Fibroblast of lung (primary cell): ENCODE data around the gene FAM219B. TPM values are rescaled to one million over a fixed set of nuclear protein-coding genes. Genes with fewer than 3 reads are reported as not detected.

Source experiments
- DNase-seq, 2 donors: peaks; one replicate each; pipeline versions ENCODE4 v3.0.0 to v3.0.0-alpha.2; 2010; ENCODE audit warnings: low read depth in 2 of 2
- H2AFZ ChIP-seq: 2 replicates; pipeline ENCODE4 v1.5.1; 2012; ENCODE audit warnings: low read length, control low read depth, inconsistent platforms
- H3K27ac ChIP-seq: 2 replicates; pipeline ENCODE4 v1.5.1; 2011; ENCODE audit warnings: low read length, control low read depth; ENCODE audit not compliant: insufficient read depth
- H3K27me3 ChIP-seq: 2 replicates; pipeline ENCODE4 v1.5.1; 2011; ENCODE audit warnings: mild to moderate bottlenecking, low read length; ENCODE audit not compliant: control insufficient read depth, insufficient read depth
- H3K36me3 ChIP-seq: 2 replicates; pipeline ENCODE4 v1.5.1; 2011; ENCODE audit warnings: low read length; ENCODE audit not compliant: control insufficient read depth, insufficient read depth
- H3K4me1 ChIP-seq: 2 replicates; pipeline ENCODE4 v1.5.1; 2011; ENCODE audit warnings: low read length; ENCODE audit not compliant: control insufficient read depth, insufficient read depth; ENCODE audit errors: extremely low read depth
- H3K4me2 ChIP-seq: 2 replicates; pipeline ENCODE4 v1.5.1; 2011; ENCODE audit warnings: low read length, control low read depth; ENCODE audit not compliant: insufficient read depth; ENCODE audit errors: extremely low read depth
- H3K4me3 ChIP-seq, 4 experiments: fragments of 200-600 bp in 1 of 4; sonication (generic) in 1 of 4; replicated peaks in 1 of 4; 2 replicates each; pipeline ENCODE4 v1.5.1; 2011 to 2016; ENCODE audit warnings: low read length in 4 of 4, low read depth in 3 of 4, mild to moderate bottlenecking in 3 of 4, control low read depth in 2 of 4, inconsistent platforms in 1 of 4, mixed read lengths in 1 of 4; ENCODE audit not compliant: insufficient read depth in 1 of 4; ENCODE audit errors: control extremely low read depth in 1 of 4
- H3K79me2 ChIP-seq: 2 replicates; pipeline ENCODE4 v1.5.1; 2012; ENCODE audit warnings: mild to moderate bottlenecking, low read length, inconsistent platforms; ENCODE audit not compliant: control insufficient read depth, insufficient read depth
- H3K9ac ChIP-seq: 2 replicates; pipeline ENCODE4 v1.5.1; 2011; ENCODE audit warnings: mild to moderate bottlenecking, low read length, control low read depth; ENCODE audit not compliant: insufficient read depth
- H3K9me3 ChIP-seq: 2 replicates; pipeline ENCODE4 v1.5.1; 2012; ENCODE audit warnings: low read depth, low read length; ENCODE audit not compliant: control insufficient read depth, insufficient read depth
- H4K20me1 ChIP-seq: 2 replicates; pipeline ENCODE4 v1.5.1; 2011; ENCODE audit warnings: low read length; ENCODE audit not compliant: control insufficient read depth, insufficient read depth; ENCODE audit errors: extremely low read depth
- EZH2 ChIP-seq: IDR thresholded peaks from 2 replicates; pipeline ENCODE4 v1.5.1; 2012; ENCODE audit warnings: low read length, control low read depth, mild to moderate bottlenecking; ENCODE audit errors: missing control alignments
- polyA minus RNA-seq: library from RNA; depleted of rRNA, polyadenylated mRNA; stranded (reverse); fragments of >200 nt; gene quantifications from 2 replicates; pipeline ENCODE4 v1.2.3, GENCODE V29; 2011; ENCODE audit warnings: low replicate concordance
- polyA plus RNA-seq, 2 donors: library from polyadenylated mRNA; depleted of rRNA in 1 of 2; stranded (reverse) in 1 of 2; unstranded in 1 of 2; fragments of >200 nt; gene quantifications; 2 replicates each; pipeline ENCODE4 v1.2.1, GENCODE V29; 2011 to 2012; ENCODE audit warnings: missing spikeins in 1 of 2
- total RNA-seq: library from RNA; depleted of rRNA; stranded (reverse); fragments of >200 nt; gene quantifications from 2 replicates; pipeline ENCODE4 v1.2.1, GENCODE V29; 2014
- TF ChIP-seq, protein P1 (sequence below), 2 donors: IDR thresholded peaks in 1 of 2; conservative IDR thresholded peaks in 1 of 2; 1 replicate in 1 of 2; 2 replicates in 1 of 2; pipeline ENCODE4 v1.5.1; 2011 to 2012; ENCODE audit warnings: low read length in 2 of 2, control low read depth in 1 of 2, inconsistent platforms in 1 of 2, low read depth in 1 of 2, mild to moderate bottlenecking in 1 of 2

FAM219B gene, protein sequence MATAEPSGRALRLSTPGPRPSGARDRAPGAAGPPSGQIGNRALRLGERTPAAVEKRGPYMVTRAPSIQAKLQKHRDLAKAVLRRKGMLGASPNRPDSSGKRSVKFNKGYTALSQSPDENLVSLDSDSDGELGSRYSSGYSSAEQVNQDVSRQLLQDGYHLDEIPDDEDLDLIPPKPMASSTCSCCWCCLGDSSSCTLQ
- total RNA-seq = 40.6 and 53.8 TPM in 2 replicates
- 23.0 and 35.3 TPM in 2 replicates for polyA plus RNA-seq
- polyA plus RNA-seq (2012) = 20.0 and 24.8 TPM in 2 replicates
- 25.5 and 76.7 TPM in 2 replicates for polyA minus RNA-seq

- Histone ChIP-seq H3K9me3 (no peaks in the 10 kb centered on the region), H3K4me2 (peak within 1 kb of the TSS; percentile 97), H3K79me2 (peaks cover 20% of the 10 kb centered on the region), H3K9ac (peak within 1 kb of the TSS; percentile 90), H3K36me3 (peaks cover 9% of the 10 kb centered on the region), H3K27ac (peak within 1 kb of the TSS; percentile 88), H3K27me3 (no peaks in the 10 kb centered on the region), H3K4me3 (peak within 1 kb of the TSS; percentile 85 to 94 (median 91)), H3K4me1 (peaks cover 6% of the 10 kb centered on the region), H4K20me1 (no peaks in the 10 kb centered on the region), H2AFZ (peak within 1 kb of the TSS; percentile 99)
- TF ChIP-seq, protein P1, sequence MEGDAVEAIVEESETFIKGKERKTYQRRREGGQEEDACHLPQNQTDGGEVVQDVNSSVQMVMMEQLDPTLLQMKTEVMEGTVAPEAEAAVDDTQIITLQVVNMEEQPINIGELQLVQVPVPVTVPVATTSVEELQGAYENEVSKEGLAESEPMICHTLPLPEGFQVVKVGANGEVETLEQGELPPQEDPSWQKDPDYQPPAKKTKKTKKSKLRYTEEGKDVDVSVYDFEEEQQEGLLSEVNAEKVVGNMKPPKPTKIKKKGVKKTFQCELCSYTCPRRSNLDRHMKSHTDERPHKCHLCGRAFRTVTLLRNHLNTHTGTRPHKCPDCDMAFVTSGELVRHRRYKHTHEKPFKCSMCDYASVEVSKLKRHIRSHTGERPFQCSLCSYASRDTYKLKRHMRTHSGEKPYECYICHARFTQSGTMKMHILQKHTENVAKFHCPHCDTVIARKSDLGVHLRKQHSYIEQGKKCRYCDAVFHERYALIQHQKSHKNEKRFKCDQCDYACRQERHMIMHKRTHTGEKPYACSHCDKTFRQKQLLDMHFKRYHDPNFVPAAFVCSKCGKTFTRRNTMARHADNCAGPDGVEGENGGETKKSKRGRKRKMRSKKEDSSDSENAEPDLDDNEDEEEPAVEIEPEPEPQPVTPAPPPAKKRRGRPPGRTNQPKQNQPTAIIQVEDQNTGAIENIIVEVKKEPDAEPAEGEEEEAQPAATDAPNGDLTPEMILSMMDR (conservative IDR thresholded peaks at IDR 0.05 in 1 of 2, IDR thresholded peaks at IDR 0.05 in 1 of 2; ENCODE audit: low read depth in 1 of 2, low read length in 2 of 2) = no peak
- TF ChIP-seq EZH2 = no peak
- peak; percentile 81 to 85 for DNase-seq
Measured at GRCh38 chr15:74906450-74907162, at the start of gene FAM219B. Gene FAM219B, minus strand, starts transcription at chr15:74906851. Its CDS starts 51 bp downstream, at chr15:74906800.

GRCh38 chr15:74955796-74956647 is 49.4 kb upstream of the FAM219B start:
- Histone ChIP-seq H4K20me1 (no peaks in the 10 kb centered on the region), H3K9ac (peak overlapping the region; percentile 1), H3K4me2 (peak overlapping the region; percentile 44), H3K9me3 (no peaks in the 10 kb centered on the region), H3K27me3 (peaks cover 14% of the 10 kb centered on the region), H2AFZ (peak overlapping the region; percentile 54), H3K27ac (no peak overlapping the region), H3K79me2 (no peaks in the 10 kb centered on the region), H3K36me3 (no peaks in the 10 kb centered on the region), H3K4me1 (no peaks in the 10 kb centered on the region), H3K4me3 (peak overlapping the region; percentile 24 to 58 (median 42))
- peak; percentile 53 to 65 for DNase-seq
- TF ChIP-seq EZH2 = no peak
- TF ChIP-seq, protein P1 (conservative IDR thresholded peaks at IDR 0.05 in 1 of 2, IDR thresholded peaks at IDR 0.05 in 1 of 2; ENCODE audit: low read depth in 1 of 2, low read length in 2 of 2) = peak in 1 of 2 donors; percentile 38

DNA sequence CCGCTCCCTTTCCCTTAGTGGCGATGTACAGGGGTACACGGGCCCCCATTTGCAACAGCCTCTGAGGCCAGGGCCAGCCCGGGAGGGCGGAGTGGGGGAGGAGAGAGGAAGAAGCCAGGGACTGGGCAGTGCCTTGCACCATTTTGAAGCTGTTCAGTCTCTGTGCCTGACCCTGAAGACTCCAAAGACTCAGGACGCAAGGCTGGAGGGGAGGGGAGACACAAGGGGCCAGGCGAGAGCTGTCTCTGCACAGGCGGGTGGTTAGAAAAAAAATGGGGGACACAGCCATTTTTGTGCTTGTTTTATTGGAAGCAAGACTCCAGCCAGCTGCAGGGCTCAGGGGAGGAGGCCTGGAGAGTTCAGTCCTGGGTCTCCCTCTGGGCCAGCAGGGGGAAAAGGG is 48.4 kb upstream of the FAM219B start:
- TF ChIP-seq, protein P1 (conservative IDR thresholded peaks at IDR 0.05 in 1 of 2, IDR thresholded peaks at IDR 0.05 in 1 of 2; ENCODE audit: low read depth in 1 of 2, low read length in 2 of 2) = no peak
- TF ChIP-seq EZH2 = no peak
- no peaks in the 10 kb centered on the region for H3K79me2 ChIP-seq
- H3K4me3 ChIP-seq = peak overlapping the region in 1 of 4 experiments; percentile 37
- no peak overlapping the region for H2AFZ ChIP-seq
- no peak for DNase-seq
- no peaks in the 10 kb centered on the region for H3K36me3 ChIP-seq
- no peaks in the 10 kb centered on the region for H3K9me3 ChIP-seq
- peaks cover 12% of the 10 kb centered on the region for H3K27me3 ChIP-seq
- no peaks in the 10 kb centered on the region for H4K20me1 ChIP-seq
- no peak overlapping the region for H3K4me2 ChIP-seq
- H3K9ac ChIP-seq = no peak overlapping the region
- no peaks in the 10 kb centered on the region for H3K4me1 ChIP-seq
- H3K27ac ChIP-seq = no peak overlapping the region
